ENCODE results near the gene TNIP2.

Gene TNIP2

GRCh38 chr4:2698951-2699505 lies 57.1 kb downstream of the TNIP2 start:
- DNase-seq (ENCODE audit: extremely low read depth, low read depth): no peak
- TF ChIP-seq CTCF (IDR thresholded peaks at IDR 0.05; ENCODE audit: low read depth, low read length): no peak

- no peak for TF ChIP-seq CTCF (IDR thresholded peaks at IDR 0.05; ENCODE audit: low read depth, low read length)
These were observed 57.6 kb downstream of the TNIP2 start for GRCh38 chr4:2698504-2698903.

GRCh38 chr4:2697995-2698414 lies 58.1 kb downstream of the TNIP2 start:
- no peak for TF ChIP-seq CTCF (IDR thresholded peaks at IDR 0.05; ENCODE audit: low read depth, low read length)
- DNase-seq (ENCODE audit: extremely low read depth, low read depth): no peak

More at GRCh38 chr4:2698504-2698903, 57.6 kb downstream of the TNIP2 start:
- no peak for DNase-seq (ENCODE audit: extremely low read depth, low read depth)

- TF ChIP-seq CTCF (IDR thresholded peaks at IDR 0.05; ENCODE audit: low read depth, low read length): no peak
- no peak for DNase-seq (ENCODE audit: extremely low read depth, low read depth)
These were observed 59.7 kb downstream of the TNIP2 start for GRCh38 chr4:2696423-2696822.

GRCh38 chr4:2695346-2696060 lies 60.6 kb downstream of the TNIP2 start:
- TF ChIP-seq CTCF (IDR thresholded peaks at IDR 0.05; ENCODE audit: low read depth, low read length): no peak
- no peak for DNase-seq (ENCODE audit: extremely low read depth, low read depth)

GRCh38 chr4:2694691-2695090 lies 61.4 kb downstream of the TNIP2 start:
- TF ChIP-seq CTCF (IDR thresholded peaks at IDR 0.05; ENCODE audit: low read depth, low read length): no peak

GRCh38 chr4:2691952-2692435 lies 64.1 kb downstream of the TNIP2 start:
- no peak for TF ChIP-seq CTCF (IDR thresholded peaks at IDR 0.05; ENCODE audit: low read depth, low read length)
- DNase-seq (ENCODE audit: extremely low read depth, low read depth): no peak

More at GRCh38 chr4:2694691-2695090, 61.4 kb downstream of the TNIP2 start:
- DNase-seq (ENCODE audit: extremely low read depth, low read depth): no peak

Measured in AG09319 (cell line).